Measurements from ENCODE around the gene MCF2L2.

Gene MCF2L2

DNA sequence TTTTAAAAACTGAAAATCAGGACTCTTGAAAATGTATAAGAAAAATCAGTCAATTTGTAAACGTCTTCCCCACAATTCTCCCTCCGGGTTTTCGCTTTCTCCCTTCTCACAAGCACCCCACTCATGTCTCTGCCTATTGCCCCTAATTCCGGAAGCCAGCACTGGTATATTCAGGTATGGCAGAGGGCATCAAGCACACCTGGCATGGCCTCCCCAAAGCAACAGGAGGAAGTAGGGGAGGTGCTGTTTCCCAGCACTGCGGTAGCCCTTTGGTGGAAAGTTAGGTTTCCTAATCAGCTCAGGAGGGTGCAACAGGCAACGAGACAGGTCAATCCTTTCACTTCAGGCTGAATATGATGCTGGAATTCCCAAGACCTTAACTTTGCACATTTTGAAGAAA lies 296.0 kb downstream of the MCF2L2 start:
- no peak overlapping the region for H3K4me3 ChIP-seq (ENCODE audit: low read depth, low read length)
- no peak for DNase-seq (ENCODE audit: low read depth)
- TF ChIP-seq, protein P1, sequence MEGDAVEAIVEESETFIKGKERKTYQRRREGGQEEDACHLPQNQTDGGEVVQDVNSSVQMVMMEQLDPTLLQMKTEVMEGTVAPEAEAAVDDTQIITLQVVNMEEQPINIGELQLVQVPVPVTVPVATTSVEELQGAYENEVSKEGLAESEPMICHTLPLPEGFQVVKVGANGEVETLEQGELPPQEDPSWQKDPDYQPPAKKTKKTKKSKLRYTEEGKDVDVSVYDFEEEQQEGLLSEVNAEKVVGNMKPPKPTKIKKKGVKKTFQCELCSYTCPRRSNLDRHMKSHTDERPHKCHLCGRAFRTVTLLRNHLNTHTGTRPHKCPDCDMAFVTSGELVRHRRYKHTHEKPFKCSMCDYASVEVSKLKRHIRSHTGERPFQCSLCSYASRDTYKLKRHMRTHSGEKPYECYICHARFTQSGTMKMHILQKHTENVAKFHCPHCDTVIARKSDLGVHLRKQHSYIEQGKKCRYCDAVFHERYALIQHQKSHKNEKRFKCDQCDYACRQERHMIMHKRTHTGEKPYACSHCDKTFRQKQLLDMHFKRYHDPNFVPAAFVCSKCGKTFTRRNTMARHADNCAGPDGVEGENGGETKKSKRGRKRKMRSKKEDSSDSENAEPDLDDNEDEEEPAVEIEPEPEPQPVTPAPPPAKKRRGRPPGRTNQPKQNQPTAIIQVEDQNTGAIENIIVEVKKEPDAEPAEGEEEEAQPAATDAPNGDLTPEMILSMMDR (IDR thresholded peaks at IDR 0.05; ENCODE audit: low read depth, low read length, missing control alignments), result no peak

DNA sequence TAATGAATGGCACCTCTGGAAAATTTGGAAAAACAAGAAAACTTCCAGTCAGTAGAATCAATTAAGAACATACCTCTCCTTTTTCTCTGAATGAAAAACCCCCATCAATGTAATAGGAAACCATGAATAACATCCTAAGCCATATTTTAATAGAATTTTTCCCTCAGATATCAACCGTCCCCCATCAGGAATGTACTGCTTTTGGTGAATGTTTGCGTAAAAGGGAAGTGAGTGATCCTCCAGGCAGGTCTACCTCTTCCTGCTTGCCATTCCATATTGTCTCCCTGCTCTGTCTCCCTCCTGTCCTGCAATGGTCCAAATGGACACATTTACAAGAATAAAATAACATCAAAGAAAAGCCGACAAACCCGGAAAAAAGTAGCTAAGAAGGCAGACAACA lies 296.7 kb downstream of the MCF2L2 start:
- H3K4me3 ChIP-seq (ENCODE audit: low read depth, low read length), result no peak overlapping the region
- TF ChIP-seq, protein P1 (IDR thresholded peaks at IDR 0.05; ENCODE audit: low read depth, low read length, missing control alignments), result no peak
- DNase-seq (ENCODE audit: low read depth), result no peak

DNA sequence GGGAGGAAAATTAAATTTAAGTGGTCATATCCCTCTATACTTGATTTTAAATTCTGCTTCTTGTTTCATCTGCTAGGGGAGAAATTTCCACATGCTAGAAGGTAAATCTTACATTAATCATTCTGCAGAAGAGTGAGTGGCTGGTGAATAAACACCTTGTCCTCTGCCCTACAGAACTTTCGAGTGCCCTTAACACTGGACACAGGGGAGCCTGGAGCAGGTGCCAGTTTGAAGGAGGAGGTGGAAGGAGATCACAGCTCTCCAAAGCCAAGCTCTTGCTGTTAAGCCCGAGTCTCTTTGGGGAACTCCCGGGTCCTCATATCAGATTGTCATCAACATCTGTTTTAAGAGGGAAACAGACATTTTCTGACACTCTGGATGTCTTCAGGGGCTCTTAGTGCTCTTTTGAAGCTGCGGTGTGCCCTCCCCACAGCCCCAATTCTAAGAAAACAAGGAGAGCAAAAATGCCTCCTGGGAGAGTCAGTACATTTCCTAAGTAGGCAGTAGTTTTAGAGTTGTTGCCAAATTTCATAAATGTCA lies 297.2 kb downstream of the MCF2L2 start:
- TF ChIP-seq, protein P1 (IDR thresholded peaks at IDR 0.05; ENCODE audit: low read depth, low read length, missing control alignments), result no peak
- DNase-seq (ENCODE audit: low read depth), result no peak
- H3K4me3 ChIP-seq (ENCODE audit: low read depth, low read length), result no peak overlapping the region

DNA sequence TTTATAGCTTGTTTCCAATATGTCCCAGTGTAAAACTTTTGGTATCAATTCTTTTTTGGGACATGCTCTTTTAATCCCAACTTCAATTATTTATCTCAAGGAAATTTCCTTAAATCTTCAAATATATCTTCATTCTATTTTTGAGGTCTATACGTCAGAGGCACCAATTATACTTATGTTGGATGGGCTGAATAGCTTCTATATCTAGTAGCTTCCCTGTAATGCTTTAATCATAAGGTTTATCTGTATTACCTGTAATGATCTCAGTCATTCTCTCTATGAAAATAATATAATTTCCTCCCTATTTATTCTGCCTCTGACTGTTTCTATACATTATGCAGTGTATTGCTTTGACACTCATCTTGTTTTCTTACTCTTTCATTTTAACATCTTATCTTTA lies 299.2 kb downstream of the MCF2L2 start:
- DNase-seq (ENCODE audit: low read depth), result no peak
- TF ChIP-seq, protein P1 (IDR thresholded peaks at IDR 0.05; ENCODE audit: low read depth, low read length, missing control alignments), result no peak
- H3K4me3 ChIP-seq (ENCODE audit: low read depth, low read length), result no peak overlapping the region

DNA sequence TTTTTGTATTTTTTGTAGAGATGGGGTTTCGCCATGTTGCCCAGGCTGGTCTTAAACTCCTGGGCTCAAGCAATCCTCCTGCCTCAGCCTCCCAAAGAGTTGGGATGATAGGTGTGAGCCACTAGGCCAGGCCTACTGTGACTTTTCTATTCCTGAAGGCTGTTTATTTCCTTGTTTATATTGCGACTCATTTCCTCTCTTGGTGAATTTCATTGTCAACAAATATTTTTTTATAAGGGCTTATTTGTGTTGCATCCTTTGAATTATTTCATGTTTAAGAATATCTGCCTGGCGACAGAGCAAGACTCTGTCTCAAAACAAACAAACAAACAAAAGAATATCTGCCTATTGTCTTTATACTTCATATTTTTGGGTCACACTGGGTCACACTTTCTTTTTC lies 299.7 kb downstream of the MCF2L2 start:
- no peak overlapping the region for H3K4me3 ChIP-seq (ENCODE audit: low read depth, low read length)
- TF ChIP-seq, protein P1 (IDR thresholded peaks at IDR 0.05; ENCODE audit: low read depth, low read length, missing control alignments), result no peak
- no peak for DNase-seq (ENCODE audit: low read depth)
